ENCODE measurements around the gene SSU72.

The SSU72 gene

GRCh38 chr1:1610796-1611195 is 36.1 kb upstream of the SSU72 start:
- no peak for DNase-seq (ENCODE audit: low read depth)

GRCh38 chr1:1609822-1610485 is 35.3 kb upstream of the SSU72 start:
- no peak for DNase-seq (ENCODE audit: low read depth)

GRCh38 chr1:1606232-1606631 is 31.6 kb upstream of the SSU72 start:
- no peak for DNase-seq (ENCODE audit: low read depth)

- no peak for DNase-seq (ENCODE audit: low read depth)
These were observed 31.1 kb upstream of the SSU72 start for GRCh38 chr1:1605724-1606123.

- no peak for DNase-seq (ENCODE audit: low read depth)
These were observed 30.4 kb upstream of the SSU72 start for GRCh38 chr1:1605034-1605591.

GRCh38 chr1:1604374-1605033 is 29.8 kb upstream of the SSU72 start:
- DNase-seq (ENCODE audit: low read depth): no peak

- no peak for DNase-seq (ENCODE audit: low read depth)
These were observed 29.2 kb upstream of the SSU72 start for GRCh38 chr1:1603671-1604373.

- DNase-seq (ENCODE audit: low read depth): no peak
These were observed 28.4 kb upstream of the SSU72 start for GRCh38 chr1:1602968-1603506.

GRCh38 chr1:1602304-1602967 is 27.8 kb upstream of the SSU72 start:
- no peak for DNase-seq (ENCODE audit: low read depth)

- DNase-seq (ENCODE audit: low read depth): no peak
These were observed 27.1 kb upstream of the SSU72 start for GRCh38 chr1:1601564-1602303.

- DNase-seq (ENCODE audit: low read depth): no peak
These were observed 26.3 kb upstream of the SSU72 start for GRCh38 chr1:1600861-1601563.

- DNase-seq (ENCODE audit: low read depth): no peak
These were observed 25.5 kb upstream of the SSU72 start, which contains the start of gene FNDC10 for GRCh38 chr1:1599935-1600860. TSS of gene FNDC10 (minus strand) at chr1:1600135. CDS start at chr1:1600015, 120 bp downstream.

- no peak for DNase-seq (ENCODE audit: low read depth)
These were observed 24.6 kb upstream of the SSU72 start for GRCh38 chr1:1599030-1599934.

GRCh38 chr1:1598720-1599029 is 24.0 kb upstream of the SSU72 start:
- DNase-seq (ENCODE audit: low read depth): no peak

- DNase-seq (ENCODE audit: low read depth): no peak
These were observed 23.5 kb upstream of the SSU72 start for GRCh38 chr1:1598051-1598719.

GRCh38 chr1:1597275-1597930 is 22.7 kb upstream of the SSU72 start:
- no peak for DNase-seq (ENCODE audit: low read depth)

- no peak for DNase-seq (ENCODE audit: low read depth)
These were observed 22.0 kb upstream of the SSU72 start for GRCh38 chr1:1596493-1597274.
